OCI-LY7 (cell line): ENCODE results near the gene ARHGAP30. TPM values are rescaled to one million over a fixed set of nuclear protein-coding genes. Genes with fewer than 3 reads are reported as not detected.
"Not testable (repeated sequence)": the region's sequence is repeated elsewhere in the genome, so short reads cannot be mapped to it uniquely, and the experiment has no call there.

Source experiments
- BruUV-seq: library from RNA; stranded (reverse); fragments of 400-500 nt; replicated peaks from 2 replicates; lab custom pipeline; 2021; lab: Mats Ljungman, UMichigan
- CTCF ChIA-PET: fragments of 300-600 bp; sonication (Branson Sonifier 250); formaldehyde crosslinking; loops from one replicate; lab custom pipeline; 2022; ENCODE audit warnings: antibody characterized with exemption; ENCODE audit not compliant: unreplicated experiment; lab: Charles Lee
- POLR2A ChIA-PET: fragments of 300-600 bp; sonication (Branson Sonifier 250); formaldehyde crosslinking; loops from one replicate; lab custom pipeline; 2022; ENCODE audit warnings: antibody characterized with exemption; lab: Charles Lee
- DNase-seq: peaks from one replicate; pipeline ENCODE4 v3.0.0-alpha.2; 2015; ENCODE audit warnings: low spot score
- H2AFZ ChIP-seq: fragments of 200-600 bp; sonication (generic), shearing (Covaris generic); 2 replicates; pipeline ENCODE4 v1.6.1; 2014; ENCODE audit warnings: mild to moderate bottlenecking, antibody characterized with exemption, low read length, moderate library complexity
- H3K27ac ChIP-seq: fragments of 200-600 bp; sonication (generic); 2 replicates; pipeline ENCODE4 v1.5.1; 2014; ENCODE audit warnings: mixed run types, low read depth, mild to moderate bottlenecking, moderate library complexity, low read length, inconsistent platforms; ENCODE audit not compliant: poor library complexity, severe bottlenecking
- H3K36me3 ChIP-seq: fragments of 200-600 bp; sonication (generic); 2 replicates; pipeline ENCODE4 v1.6.1; 2014; ENCODE audit warnings: mild to moderate bottlenecking, antibody characterized with exemption, low read length, moderate library complexity, mixed read lengths; ENCODE audit not compliant: insufficient read depth
- H3K4me1 ChIP-seq: fragments of 200-600 bp; sonication (generic); 2 replicates; pipeline ENCODE4 v1.5.1; 2014; ENCODE audit warnings: mild to moderate bottlenecking, low read length; ENCODE audit not compliant: insufficient read depth, poor library complexity, severe bottlenecking
- H3K4me2 ChIP-seq: fragments of 200-600 bp; sonication (generic); 2 replicates; pipeline ENCODE4 v1.6.1; 2014; ENCODE audit warnings: mild to moderate bottlenecking, low read length
- H3K4me3 ChIP-seq: fragments of 200-600 bp; sonication (generic); 2 replicates; pipeline ENCODE4 v1.5.1; 2014; ENCODE audit warnings: mild to moderate bottlenecking, low read depth, low read length; ENCODE audit not compliant: poor library complexity, severe bottlenecking
- H3K79me2 ChIP-seq: fragments of 200-600 bp; sonication (generic); 2 replicates; pipeline ENCODE4 v1.6.1; 2016; ENCODE audit warnings: low read depth, mild to moderate bottlenecking, low read length, moderate library complexity, mixed read lengths; ENCODE audit not compliant: insufficient read depth
- H3K9me2 ChIP-seq: fragments of 200-600 bp; sonication (generic); 2 replicates; pipeline ENCODE4 v1.6.1; 2016; ENCODE audit warnings: mild to moderate bottlenecking, low read length, mixed read lengths; ENCODE audit not compliant: insufficient read depth
- H3K9me3 ChIP-seq: fragments of 200-600 bp; sonication (generic); 2 replicates; pipeline ENCODE4 v1.6.1; 2014; ENCODE audit warnings: mild to moderate bottlenecking, mixed run types, low read length, mixed read lengths
- H4K20me1 ChIP-seq: fragments of 200-600 bp; sonication (generic); 2 replicates; pipeline ENCODE4 v1.6.1; 2014; ENCODE audit warnings: mild to moderate bottlenecking, antibody characterized with exemption, low read length, moderate library complexity, mixed read lengths; ENCODE audit not compliant: insufficient read depth
- CTCF ChIP-seq: fragments of 200-600 bp; sonication (generic); conservative IDR thresholded peaks from 2 replicates; pipeline ENCODE4 v1.5.1; 2014; ENCODE audit warnings: mild to moderate bottlenecking, antibody characterized with exemption, low read length, moderate library complexity, mixed read lengths
- EZH2phosphoT487 ChIP-seq: fragments of 200-600 bp; sonication (generic); IDR thresholded peaks from 2 replicates; pipeline ENCODE4 v1.6.1; 2018; ENCODE audit warnings: low read depth, borderline replicate concordance, mild to moderate bottlenecking, mixed run types, antibody characterized with exemption, low read length, moderate library complexity, mixed read lengths
- intact Hi-C: fragments of 100-400 bp; cut with micrococcal nuclease; formaldehyde crosslinking; loops from one replicate; pipeline ENCODE4 v1.10.0; 2022; ENCODE audit not compliant: unreplicated experiment
- total RNA-seq, 2 experiments: library from RNA; depleted of rRNA in 1 of 2; stranded (reverse); fragments of >200 nt in 1 of 2; shearing (Covaris generic) in 1 of 2; gene quantifications; 2 replicates each; pipeline ENCODE4 v1.2.3, GENCODE V29; 2014 to 2022

ARHGAP30 gene
- total RNA-seq, 2 experiments from 2014 or later, result 56.2 to 101 TPM

- H2AFZ ChIP-seq, result no peak overlapping the region
- peak overlapping the region; percentile 98 for H3K4me2 ChIP-seq
- TSS peak; percentile 39 for BruUV-seq
- intact Hi-C loops, result no loop called here
- CTCF ChIA-PET, result interaction anchor here (0.6 to 1.4 kb wide), 3 partner anchors 22 to 1943 kb away, joined by 3 to 6 read pairs (median 4); partner anchors contain the start of genes AIM2 and USF1
- H4K20me1 ChIP-seq, result no peaks in the 10 kb centered on the region
- DNase-seq, result no peak
- H3K27ac ChIP-seq, result no peak overlapping the region
- no peaks in the 10 kb centered on the region for H3K9me3 ChIP-seq
- TF ChIP-seq CTCF (no peak), EZH2phosphoT487 (no peak)
- no peaks in the 10 kb centered on the region for H3K79me2 ChIP-seq
- no peaks in the 10 kb centered on the region for H3K9me2 ChIP-seq
- no peaks in the 10 kb centered on the region for H3K36me3 ChIP-seq
- POLR2A ChIA-PET, result interaction anchor here (1.0 to 1.4 kb wide), 3 partner anchors 8 to 49 kb away, joined by 3 to 6 read pairs (median 4); no protein-coding TSS in a partner anchor
- peak overlapping the region; percentile 74 for H3K4me3 ChIP-seq
- peaks cover 24% of the 10 kb centered on the region for H3K4me1 ChIP-seq
Measured at GRCh38 chr1:161019751-161020495, 49.8 kb downstream of the ARHGAP30 start.

- DNase-seq, H3K79me2 ChIP-seq, BruUV-seq, H4K20me1 ChIP-seq, H2AFZ ChIP-seq, H3K27ac ChIP-seq, H3K36me3 ChIP-seq, H3K9me3 ChIP-seq, H3K4me3 ChIP-seq, intact Hi-C loops, H3K9me2 ChIP-seq: not testable (repeated sequence)
- Histone ChIP-seq H3K4me1 (peaks cover 27% of the 10 kb centered on the region), H3K4me2 (peak overlapping the region; percentile 98; the same call in 1 of the 2 replicates)
- CTCF ChIA-PET, result interaction anchor here (0.6 kb wide), 1 partner anchor 1943 kb away, joined by 4 read pairs; the partner anchor contains the start of gene AIM2
- POLR2A ChIA-PET, result interaction anchor here (0.7 kb wide), 1 partner anchor 200 kb away, joined by 4 read pairs; no protein-coding TSS in a partner anchor
Measured at GRCh38 chr1:161019111-161019660, 50.5 kb downstream of the ARHGAP30 start.

GRCh38 chr1:161018631-161018930 lies 51.1 kb downstream of the ARHGAP30 start:
- Histone ChIP-seq H3K4me1 (peaks cover 33% of the 10 kb centered on the region), H2AFZ (no peak overlapping the region), H4K20me1 (no peaks in the 10 kb centered on the region), H3K4me3 (no peak overlapping the region), H3K27ac (no peak overlapping the region), H3K36me3 (no peaks in the 10 kb centered on the region), H3K4me2 (no peak overlapping the region), H3K9me3 (no peaks in the 10 kb centered on the region), H3K79me2 (no peaks in the 10 kb centered on the region), H3K9me2 (no peaks in the 10 kb centered on the region)
- TF ChIP-seq EZH2phosphoT487 (no peak), CTCF (no peak)
- no peak for DNase-seq
- intact Hi-C loops, result no loop called here
- no TSS peak for BruUV-seq
- ChIA-PET CTCF (no interaction called here), POLR2A (interaction anchor here (0.5 to 0.9 kb wide), 3 partner anchors 16 to 27 kb away, joined by 3 to 7 read pairs (median 3); partner anchors contain the start of gene USF1)
